ENCODE data around the gene POU2F3. TPM values are rescaled to one million over a fixed set of nuclear protein-coding genes. Genes with fewer than 3 reads are reported as not detected.

The POU2F3 gene
- polyA plus RNA-seq, 1 donor (not counting 4 experiments of a cell fraction or from before 2014, with no cell fraction given) = 0.96 TPM

- TF ChIP-seq CTCF (optimal IDR thresholded peaks at IDR 0.05 in 1 of 3, IDR thresholded peaks at IDR 0.05 in 1 of 3, conservative IDR thresholded peaks at IDR 0.05 in 1 of 3; ENCODE audit: extremely low read depth in 1 of 3, insufficient read depth in 2 of 3, low read length in 3 of 3) = no peak
- no peaks in the 10 kb centered on the region for H3K79me2 ChIP-seq (ENCODE audit: control insufficient read depth, insufficient read depth, low read length)
- H3K9ac ChIP-seq (ENCODE audit: control insufficient read depth, extremely low read depth, insufficient read depth, low read length) = no peak overlapping the region
- H3K4me2 ChIP-seq (ENCODE audit: control insufficient read depth, extremely low read depth, insufficient read depth, low read depth, low read length) = no peak overlapping the region
- FAIRE-seq (no peak), DNase-seq (ENCODE audit: low read depth, low spot score) (no peak)
- H3K9me3 ChIP-seq (ENCODE audit: control insufficient read depth, low read depth, low read length) = no peaks in the 10 kb centered on the region
- H2AFZ ChIP-seq (ENCODE audit: control insufficient read depth, low read length) = no peak overlapping the region
- H4K20me1 ChIP-seq (ENCODE audit: control insufficient read depth, extremely low read depth, insufficient read depth, low read length) = no peaks in the 10 kb centered on the region
- H3K4me3 ChIP-seq (ENCODE audit: control insufficient read depth in 2 of 3, extremely low read depth in 1 of 3, insufficient read depth in 2 of 3, low read depth in 1 of 3, low read length in 3 of 3) = no peak overlapping the region
- no peaks in the 10 kb centered on the region for H3K4me1 ChIP-seq (ENCODE audit: control insufficient read depth, extremely low read depth, insufficient read depth, low read length)
- H3K36me3 ChIP-seq (ENCODE audit: control insufficient read depth in 2 of 2, extremely low read depth in 1 of 2, insufficient read depth in 2 of 2, low read length in 2 of 2) = no peaks in the 10 kb centered on the region
- H3K9me1 ChIP-seq (ENCODE audit: control insufficient read depth, extremely low read depth, insufficient read depth, low read length) = no peaks in the 10 kb centered on the region
- dilution Hi-C loops (cut with MboI; ENCODE audit: extremely low pct_ligation_motif_present, low sequenced_read_pairs) = no loop called here
- peaks cover 52% of the 10 kb centered on the region for H3K27me3 ChIP-seq (ENCODE audit: control insufficient read depth, extremely low read depth, insufficient read depth, low read length)
- no peak overlapping the region for H3K27ac ChIP-seq (ENCODE audit: control insufficient read depth, insufficient read depth, low read length)
These were observed 17.4 kb downstream of the POU2F3 start for GRCh38 chr11:120257346-120257745.

GRCh38 chr11:120258661-120259060 is 18.7 kb downstream of the POU2F3 start:
- peaks cover 45% of the 10 kb centered on the region for H3K27me3 ChIP-seq (ENCODE audit: control insufficient read depth, extremely low read depth, insufficient read depth, low read length)
- H2AFZ ChIP-seq (ENCODE audit: control insufficient read depth, low read length) = no peak overlapping the region
- H3K4me3 ChIP-seq (ENCODE audit: control insufficient read depth in 2 of 3, extremely low read depth in 1 of 3, insufficient read depth in 2 of 3, low read depth in 1 of 3, low read length in 3 of 3) = no peak overlapping the region
- no peaks in the 10 kb centered on the region for H3K4me1 ChIP-seq (ENCODE audit: control insufficient read depth, extremely low read depth, insufficient read depth, low read length)
- H4K20me1 ChIP-seq (ENCODE audit: control insufficient read depth, extremely low read depth, insufficient read depth, low read length) = no peaks in the 10 kb centered on the region
- H3K79me2 ChIP-seq (ENCODE audit: control insufficient read depth, insufficient read depth, low read length) = no peaks in the 10 kb centered on the region
- DNase-seq (ENCODE audit: low read depth, low spot score) = no peak
- no peaks in the 10 kb centered on the region for H3K9me3 ChIP-seq (ENCODE audit: control insufficient read depth, low read depth, low read length)
- no peak overlapping the region for H3K27ac ChIP-seq (ENCODE audit: control insufficient read depth, insufficient read depth, low read length)
- no peak overlapping the region for H3K4me2 ChIP-seq (ENCODE audit: control insufficient read depth, extremely low read depth, insufficient read depth, low read depth, low read length)
- no peaks in the 10 kb centered on the region for H3K9me1 ChIP-seq (ENCODE audit: control insufficient read depth, extremely low read depth, insufficient read depth, low read length)
- H3K9ac ChIP-seq (ENCODE audit: control insufficient read depth, extremely low read depth, insufficient read depth, low read length) = no peak overlapping the region
- FAIRE-seq = no peak
- no peaks in the 10 kb centered on the region for H3K36me3 ChIP-seq (ENCODE audit: control insufficient read depth in 2 of 2, extremely low read depth in 1 of 2, insufficient read depth in 2 of 2, low read length in 2 of 2)
- TF ChIP-seq EZH2 (IDR thresholded peaks at IDR 0.05; ENCODE audit: low read length) = no peak
- peak in 1 of 3 experiments; percentile 9 for TF ChIP-seq CTCF (optimal IDR thresholded peaks at IDR 0.05 in 1 of 3, IDR thresholded peaks at IDR 0.05 in 1 of 3, conservative IDR thresholded peaks at IDR 0.05 in 1 of 3; ENCODE audit: extremely low read depth in 1 of 3, insufficient read depth in 2 of 3, low read length in 3 of 3)
- dilution Hi-C loops (cut with MboI; ENCODE audit: extremely low pct_ligation_motif_present, low sequenced_read_pairs) = no loop called here

Data from keratinocyte (primary cell).